Measurements from ENCODE around the gene NID1. TPM values are rescaled to one million over a fixed set of nuclear protein-coding genes. Genes with fewer than 3 reads are reported as not detected.

NID1 gene
- total and polyA plus RNA-seq, 2 experiments from 2014 or later = 32.1 to 54.3 TPM

DNA sequence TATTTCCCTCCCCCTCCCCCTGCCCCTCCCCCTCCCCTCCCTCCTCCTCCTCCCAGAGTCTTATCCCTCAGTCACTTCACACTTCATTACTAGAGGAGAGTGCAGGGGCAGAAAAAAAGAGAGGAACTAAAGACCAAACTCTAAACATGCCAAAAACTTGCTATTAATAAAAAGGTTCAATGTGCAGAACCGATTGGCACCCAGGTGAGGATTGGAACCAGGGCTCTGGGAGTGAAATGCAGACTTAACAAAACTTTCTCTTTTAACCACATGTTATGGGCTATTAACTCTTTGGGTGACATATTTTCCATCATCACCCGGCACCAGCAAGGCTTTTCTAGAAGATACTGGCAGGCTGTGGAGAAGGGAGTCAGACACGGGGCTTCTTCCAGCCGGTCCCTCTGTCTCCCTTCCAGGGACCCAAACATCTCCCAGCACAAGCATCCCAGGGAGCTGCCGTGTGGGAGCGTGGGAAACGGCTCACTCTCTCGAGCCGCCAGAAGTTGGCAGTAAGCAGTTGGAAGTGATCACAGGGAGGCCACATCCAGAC lies 13.6 kb downstream of the NID1 start:
- no peaks in the 10 kb centered on the region for H3K27me3 ChIP-seq
- H3K9me3 ChIP-seq (ENCODE audit: low read depth) = no peaks in the 10 kb centered on the region
- DNase-seq (ENCODE audit: low read depth in 1 of 2, low spot score in 1 of 2) = peak; percentile 32 to 57
- H3K4me3 ChIP-seq = no peak overlapping the region
- peaks cover 9% of the 10 kb centered on the region for H3K4me1 ChIP-seq (ENCODE audit: low read depth)
- TF ChIP-seq, protein P1, sequence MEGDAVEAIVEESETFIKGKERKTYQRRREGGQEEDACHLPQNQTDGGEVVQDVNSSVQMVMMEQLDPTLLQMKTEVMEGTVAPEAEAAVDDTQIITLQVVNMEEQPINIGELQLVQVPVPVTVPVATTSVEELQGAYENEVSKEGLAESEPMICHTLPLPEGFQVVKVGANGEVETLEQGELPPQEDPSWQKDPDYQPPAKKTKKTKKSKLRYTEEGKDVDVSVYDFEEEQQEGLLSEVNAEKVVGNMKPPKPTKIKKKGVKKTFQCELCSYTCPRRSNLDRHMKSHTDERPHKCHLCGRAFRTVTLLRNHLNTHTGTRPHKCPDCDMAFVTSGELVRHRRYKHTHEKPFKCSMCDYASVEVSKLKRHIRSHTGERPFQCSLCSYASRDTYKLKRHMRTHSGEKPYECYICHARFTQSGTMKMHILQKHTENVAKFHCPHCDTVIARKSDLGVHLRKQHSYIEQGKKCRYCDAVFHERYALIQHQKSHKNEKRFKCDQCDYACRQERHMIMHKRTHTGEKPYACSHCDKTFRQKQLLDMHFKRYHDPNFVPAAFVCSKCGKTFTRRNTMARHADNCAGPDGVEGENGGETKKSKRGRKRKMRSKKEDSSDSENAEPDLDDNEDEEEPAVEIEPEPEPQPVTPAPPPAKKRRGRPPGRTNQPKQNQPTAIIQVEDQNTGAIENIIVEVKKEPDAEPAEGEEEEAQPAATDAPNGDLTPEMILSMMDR (IDR thresholded peaks at IDR 0.05; ENCODE audit: low read depth, low read length) = no peak
- peak overlapping the region; percentile 8 for H3K27ac ChIP-seq
- H3K36me3 ChIP-seq = no peaks in the 10 kb centered on the region

DNA sequence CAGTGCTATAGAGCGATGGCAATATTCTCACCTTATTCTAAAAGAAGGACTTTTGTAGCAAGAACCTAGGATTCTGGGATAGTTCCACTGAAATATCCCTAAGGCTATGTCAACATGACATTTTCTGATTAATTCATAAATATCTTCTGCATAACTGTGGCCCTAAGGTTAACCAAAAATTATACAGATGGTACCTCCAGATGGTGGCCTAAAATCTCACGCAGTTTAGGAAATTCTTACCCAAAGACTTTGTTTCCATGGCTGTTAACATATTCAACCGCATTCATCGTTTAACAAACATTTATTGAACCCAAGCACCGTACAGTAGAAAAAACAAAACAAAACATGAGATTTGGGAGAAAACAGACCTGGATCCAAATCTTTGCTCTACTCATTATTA lies 19.1 kb downstream of the NID1 start:
- Histone ChIP-seq H3K36me3 (no peaks in the 10 kb centered on the region), H3K27me3 (no peaks in the 10 kb centered on the region)

DNA sequence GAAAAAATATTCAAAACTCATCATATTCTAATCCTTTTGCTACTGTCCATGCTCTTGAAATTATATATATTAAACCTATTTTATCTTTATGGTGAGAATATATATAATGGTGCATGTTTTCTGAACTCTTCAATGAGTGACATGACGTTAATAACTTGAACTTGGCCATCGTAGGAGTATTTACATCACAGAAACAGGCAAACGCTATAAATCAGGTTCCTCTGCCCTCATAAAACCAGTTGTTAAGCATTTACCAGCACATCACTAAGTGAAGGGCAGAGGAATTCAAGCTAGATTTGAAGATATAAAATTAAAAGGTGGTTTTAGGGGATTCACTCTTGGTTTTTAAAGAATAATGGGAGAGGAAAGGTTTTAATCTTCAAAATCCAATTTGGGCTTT lies 20.5 kb downstream of the NID1 start:
- H3K27ac ChIP-seq = no peak overlapping the region
- TF ChIP-seq, protein P1 (IDR thresholded peaks at IDR 0.05; ENCODE audit: low read depth, low read length) = no peak
- H3K4me3 ChIP-seq = no peak overlapping the region
- H3K27me3 ChIP-seq = no peaks in the 10 kb centered on the region
- H3K9me3 ChIP-seq (ENCODE audit: low read depth) = no peaks in the 10 kb centered on the region
- peaks cover 5% of the 10 kb centered on the region for H3K4me1 ChIP-seq (ENCODE audit: low read depth)
- no peaks in the 10 kb centered on the region for H3K36me3 ChIP-seq
- DNase-seq (ENCODE audit: low read depth in 1 of 2, low spot score in 1 of 2) = no peak

More for the DNA sequence above, 19.1 kb downstream of the NID1 start:
- Histone ChIP-seq H3K27ac (no peak overlapping the region), H3K4me1 (ENCODE audit: low read depth) (no peaks in the 10 kb centered on the region), H3K4me3 (no peak overlapping the region), H3K9me3 (ENCODE audit: low read depth) (no peaks in the 10 kb centered on the region)
- DNase-seq (ENCODE audit: low read depth in 1 of 2, low spot score in 1 of 2) = no peak
- TF ChIP-seq, protein P1 (IDR thresholded peaks at IDR 0.05; ENCODE audit: low read depth, low read length) = no peak

DNA sequence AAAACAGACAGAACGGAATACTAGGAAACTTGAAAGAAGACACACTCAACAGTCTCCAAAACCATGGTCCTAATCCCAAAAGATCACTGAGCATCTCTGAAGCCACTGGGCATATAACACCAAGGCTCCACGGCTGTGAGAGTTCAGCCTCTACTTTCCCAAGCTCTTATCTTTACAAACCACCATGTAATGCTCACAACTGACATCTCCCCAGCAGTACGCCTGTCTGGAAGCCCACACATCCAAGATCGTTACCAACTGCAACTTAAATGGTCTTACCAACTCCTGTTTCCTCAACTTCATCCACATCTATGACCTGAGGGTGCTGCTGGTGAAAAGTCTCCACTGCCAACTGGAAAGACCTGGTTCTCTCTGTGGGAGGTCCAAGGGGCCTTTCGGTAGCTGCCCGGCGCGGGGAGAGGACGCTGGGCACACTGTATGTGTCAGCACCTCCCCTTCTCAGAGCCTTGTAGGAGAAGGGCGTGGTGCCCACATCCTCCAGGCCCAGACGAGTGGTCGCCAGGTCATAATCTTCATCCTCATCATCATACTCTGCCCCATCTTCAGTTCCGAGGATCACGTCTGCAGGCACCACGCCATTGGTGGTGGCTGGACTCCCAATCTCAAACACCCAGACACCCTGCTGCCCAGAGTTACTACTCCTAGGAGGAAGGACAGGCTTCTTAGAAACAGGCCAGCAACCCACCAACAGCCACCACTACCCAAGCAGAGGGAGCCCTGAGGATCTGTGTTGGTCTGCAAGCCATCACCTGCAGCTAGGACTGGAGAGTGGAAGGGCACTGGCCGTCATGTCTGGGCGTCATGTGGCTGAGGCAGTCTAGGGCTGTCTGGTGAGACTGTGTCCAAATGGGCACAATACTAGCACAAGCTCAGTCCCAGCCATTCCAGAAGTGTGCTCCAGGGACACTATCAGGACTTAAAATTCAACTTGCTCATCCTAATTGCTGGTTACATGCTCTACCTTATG lies 23.0 kb downstream of the NID1 start:
- TF ChIP-seq, protein P1 (IDR thresholded peaks at IDR 0.05; ENCODE audit: low read depth, low read length) = no peak
- peaks cover 6% of the 10 kb centered on the region for H3K4me1 ChIP-seq (ENCODE audit: low read depth)
- DNase-seq (ENCODE audit: low read depth in 1 of 2, low spot score in 1 of 2) = no peak
- H3K27me3 ChIP-seq = no peaks in the 10 kb centered on the region
- H3K4me3 ChIP-seq = no peak overlapping the region
- H3K9me3 ChIP-seq (ENCODE audit: low read depth) = no peaks in the 10 kb centered on the region
- no peak overlapping the region for H3K27ac ChIP-seq
- H3K36me3 ChIP-seq = no peaks in the 10 kb centered on the region

DNA sequence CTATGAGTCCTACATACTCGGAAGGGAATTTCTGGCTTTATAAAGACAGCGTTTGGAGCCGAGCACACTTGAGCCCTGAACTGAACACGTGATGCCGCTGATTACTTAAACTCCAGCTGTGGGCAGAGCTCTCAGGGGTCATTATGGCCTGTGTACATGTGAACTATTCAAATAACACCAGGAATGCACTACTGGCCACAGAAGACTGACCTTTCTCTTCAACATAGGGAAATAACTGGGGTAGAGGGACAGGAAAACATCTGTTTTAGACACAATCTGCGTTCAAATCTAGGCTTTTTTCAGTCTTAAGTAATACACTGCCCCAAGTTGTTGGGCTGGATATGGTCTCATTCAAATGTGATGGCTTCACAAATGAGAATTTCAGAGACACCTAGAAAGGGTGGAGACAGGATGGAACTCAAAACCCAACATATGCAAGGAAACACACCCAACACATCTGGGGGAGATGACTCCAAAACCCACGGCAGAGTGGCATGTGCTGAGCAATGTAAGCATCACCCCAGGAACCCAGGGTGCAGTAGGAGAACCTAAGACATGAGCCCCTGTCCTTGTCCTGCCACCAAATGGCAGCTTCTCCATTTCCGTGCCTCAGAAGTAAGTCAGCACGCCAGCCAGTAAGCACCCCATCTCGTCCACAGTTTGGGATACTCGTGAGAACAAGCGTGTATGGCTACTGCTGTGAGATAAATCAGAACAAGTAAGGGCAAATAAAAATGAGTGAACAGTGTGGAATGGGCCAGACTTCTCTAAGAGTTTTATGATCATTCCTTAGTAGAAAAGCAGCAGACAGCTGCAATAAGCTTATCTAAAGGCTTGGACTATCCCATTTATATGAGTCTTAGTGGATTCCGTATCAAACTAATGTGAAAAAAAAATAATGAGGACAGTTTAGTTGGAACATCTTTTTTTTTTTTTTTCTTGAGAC lies 24.9 kb downstream of the NID1 start:
- no peaks in the 10 kb centered on the region for H3K36me3 ChIP-seq
- H3K4me1 ChIP-seq (ENCODE audit: low read depth) = peaks cover 6% of the 10 kb centered on the region
- no peaks in the 10 kb centered on the region for H3K9me3 ChIP-seq (ENCODE audit: low read depth)
- peak; percentile 30 to 60 for DNase-seq (ENCODE audit: low read depth in 1 of 2, low spot score in 1 of 2)
- no peak overlapping the region for H3K4me3 ChIP-seq
- no peaks in the 10 kb centered on the region for H3K27me3 ChIP-seq
- TF ChIP-seq, protein P1 (IDR thresholded peaks at IDR 0.05; ENCODE audit: low read depth, low read length) = no peak
- H3K27ac ChIP-seq = no peak overlapping the region

Measured in cardiac muscle cell (in vitro differentiated cells and primary cell).